ENCODE measurements around the gene PMPCB.

DNA sequence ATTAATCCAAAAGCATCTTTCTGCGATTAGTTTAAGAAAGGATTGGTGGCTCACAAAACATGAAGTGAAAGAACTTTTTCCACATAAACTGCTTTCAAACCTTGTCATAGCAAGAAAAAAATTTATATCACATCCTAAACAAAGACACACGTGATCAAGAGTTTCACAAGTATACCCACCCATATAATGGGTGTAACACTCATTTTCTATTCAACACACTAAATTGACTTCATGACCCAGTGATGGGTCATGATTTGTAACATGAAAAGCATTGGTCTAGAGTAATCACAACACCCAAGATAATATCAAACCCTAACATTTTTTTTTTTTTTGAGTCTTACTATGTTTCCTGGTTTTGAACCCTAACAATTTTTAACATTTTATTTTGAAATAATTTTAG, 17.6 kb downstream of the PMPCB start:
- TF ChIP-seq, protein P1, sequence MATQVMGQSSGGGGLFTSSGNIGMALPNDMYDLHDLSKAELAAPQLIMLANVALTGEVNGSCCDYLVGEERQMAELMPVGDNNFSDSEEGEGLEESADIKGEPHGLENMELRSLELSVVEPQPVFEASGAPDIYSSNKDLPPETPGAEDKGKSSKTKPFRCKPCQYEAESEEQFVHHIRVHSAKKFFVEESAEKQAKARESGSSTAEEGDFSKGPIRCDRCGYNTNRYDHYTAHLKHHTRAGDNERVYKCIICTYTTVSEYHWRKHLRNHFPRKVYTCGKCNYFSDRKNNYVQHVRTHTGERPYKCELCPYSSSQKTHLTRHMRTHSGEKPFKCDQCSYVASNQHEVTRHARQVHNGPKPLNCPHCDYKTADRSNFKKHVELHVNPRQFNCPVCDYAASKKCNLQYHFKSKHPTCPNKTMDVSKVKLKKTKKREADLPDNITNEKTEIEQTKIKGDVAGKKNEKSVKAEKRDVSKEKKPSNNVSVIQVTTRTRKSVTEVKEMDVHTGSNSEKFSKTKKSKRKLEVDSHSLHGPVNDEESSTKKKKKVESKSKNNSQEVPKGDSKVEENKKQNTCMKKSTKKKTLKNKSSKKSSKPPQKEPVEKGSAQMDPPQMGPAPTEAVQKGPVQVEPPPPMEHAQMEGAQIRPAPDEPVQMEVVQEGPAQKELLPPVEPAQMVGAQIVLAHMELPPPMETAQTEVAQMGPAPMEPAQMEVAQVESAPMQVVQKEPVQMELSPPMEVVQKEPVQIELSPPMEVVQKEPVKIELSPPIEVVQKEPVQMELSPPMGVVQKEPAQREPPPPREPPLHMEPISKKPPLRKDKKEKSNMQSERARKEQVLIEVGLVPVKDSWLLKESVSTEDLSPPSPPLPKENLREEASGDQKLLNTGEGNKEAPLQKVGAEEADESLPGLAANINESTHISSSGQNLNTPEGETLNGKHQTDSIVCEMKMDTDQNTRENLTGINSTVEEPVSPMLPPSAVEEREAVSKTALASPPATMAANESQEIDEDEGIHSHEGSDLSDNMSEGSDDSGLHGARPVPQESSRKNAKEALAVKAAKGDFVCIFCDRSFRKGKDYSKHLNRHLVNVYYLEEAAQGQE (IDR thresholded peaks at IDR 0.05; ENCODE audit: low read depth, low read length), result no peak
- TF ChIP-seq BHLHE40 (IDR thresholded peaks at IDR 0.05; ENCODE audit: borderline replicate concordance in 1 of 2, low read depth in 2 of 2, low read length in 1 of 2) (no peak), NFYA (IDR thresholded peaks at IDR 0.05; ENCODE audit: borderline replicate concordance, low read depth, low read length) (no peak), STAT3 (IDR thresholded peaks at IDR 0.05; ENCODE audit: low read depth, low read length) (no peak)
- TF ChIP-seq, protein P2, sequence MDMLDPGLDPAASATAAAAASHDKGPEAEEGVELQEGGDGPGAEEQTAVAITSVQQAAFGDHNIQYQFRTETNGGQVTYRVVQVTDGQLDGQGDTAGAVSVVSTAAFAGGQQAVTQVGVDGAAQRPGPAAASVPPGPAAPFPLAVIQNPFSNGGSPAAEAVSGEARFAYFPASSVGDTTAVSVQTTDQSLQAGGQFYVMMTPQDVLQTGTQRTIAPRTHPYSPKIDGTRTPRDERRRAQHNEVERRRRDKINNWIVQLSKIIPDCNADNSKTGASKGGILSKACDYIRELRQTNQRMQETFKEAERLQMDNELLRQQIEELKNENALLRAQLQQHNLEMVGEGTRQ (IDR thresholded peaks at IDR 0.05; ENCODE audit: borderline replicate concordance, low read depth, low read length), result no peak

Measured in GM12878 (cell line).